Testis (tissue), 5 donors: ENCODE data around the gene TUSC7. TPM values are rescaled to one million over a fixed set of nuclear protein-coding genes. Genes with fewer than 3 reads are reported as not detected.

ENCODE experiments used
- DNase-seq: peaks from one replicate; pipeline ENCODE4 v3.0.0-alpha.2; 2019
- H3K27ac ChIP-seq, 2 donors: fragments of 200-600 bp; sonication (generic); one replicate each; pipeline ENCODE4 v1.5.1; 2019
- H3K27me3 ChIP-seq: fragments of 200-600 bp; sonication (generic); one replicate; pipeline ENCODE4 v1.5.1; 2019
- H3K36me3 ChIP-seq: fragments of 200-600 bp; sonication (generic); one replicate; pipeline ENCODE4 v1.5.1; 2017; ENCODE audit warnings: low read depth; ENCODE audit errors: missing control alignments
- H3K4me1 ChIP-seq: fragments of 200-600 bp; sonication (generic); one replicate; pipeline ENCODE4 v1.5.1; 2019
- H3K4me3 ChIP-seq, 2 donors: fragments of 200-600 bp; sonication (generic); one replicate each; pipeline ENCODE4 v1.5.1; 2017 to 2019
- H3K9me3 ChIP-seq: fragments of 200-600 bp; sonication (generic); one replicate; pipeline ENCODE4 v1.5.1; 2017
- POLR2A ChIP-seq: fragments of 450-650 bp; IDR thresholded peaks from one replicate; pipeline ENCODE4 v1.6.1; 2017; ENCODE audit warnings: antibody characterized with exemption, mild to moderate bottlenecking, moderate library complexity
- WGBS, 2 donors: methylation state at CpG; one replicate each; pipeline ENCODE4 v1.1.5; 2018; 5-methylcytosine and 5-hydroxymethylcytosine counted together
- intact Hi-C: fragments of 100-400 bp; cut with DNase I; formaldehyde crosslinking; loops from one replicate; pipeline ENCODE4 v1.15.1; 2023; ENCODE audit warnings: low total_unique reads
- long read RNA-seq, 2 donors: transcript quantifications; one replicate each; lab custom pipeline, GENCODE V29; 2026
- polyA plus RNA-seq: library from polyadenylated mRNA; stranded (reverse); fragments of 350-450 nt; fragmentation: Illumina TruSeq; extraction: RNeasy Lipid Tissue Mini Kit (QIAGEN cat#74804); gene quantifications from one replicate; pipeline ENCODE4 v1.2.3, GENCODE V29; 2014; ENCODE audit warnings: low read depth, low replicate concordance; ENCODE audit not compliant: insufficient read depth
- total RNA-seq, 2 donors: library from RNA; depleted of rRNA; stranded (reverse); fragments of >200 nt; gene quantifications; one replicate each; pipeline ENCODE4 v1.2.3, GENCODE V29; 2016
- TF ChIP-seq, protein P1 (sequence below), 3 experiments: fragments of 450-650 bp in 2 of 3; fragments of 200-600 bp in 1 of 3; sonication (generic) in 1 of 3; IDR thresholded peaks; one replicate each; pipeline ENCODE4 v1.5.1; 2016 to 2019; ENCODE audit warnings: antibody characterized with exemption in 3 of 3, mild to moderate bottlenecking in 2 of 3, moderate library complexity in 1 of 3

The TUSC7 gene
- 1 to 10 TPM; 2.1 to 9.1 TPM for total RNA-seq
- polyA plus RNA-seq, result 24.0 TPM
- long read RNA-seq, donor 1, result 0 reads
- long read RNA-seq, donor 2, result 0 reads

DNA sequence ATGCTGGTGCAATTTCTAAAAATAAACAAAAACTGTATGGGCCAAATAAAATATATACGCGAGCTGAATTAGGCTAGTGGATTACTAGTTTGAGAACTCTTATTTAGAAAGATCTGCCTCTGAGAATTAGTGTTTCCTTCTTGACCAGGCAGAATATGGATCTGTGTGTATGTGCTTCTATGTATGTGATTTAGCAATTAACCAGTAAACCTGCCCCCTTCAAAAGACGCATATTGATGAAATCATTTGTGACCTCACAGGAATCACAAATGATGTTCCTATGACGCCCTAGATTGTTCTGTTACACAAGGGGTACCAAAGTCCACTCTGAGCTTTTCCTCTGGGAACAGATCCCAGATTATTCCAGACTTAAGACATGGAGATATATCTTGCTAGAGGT is at the start of gene TUSC7:
Gene TUSC7, plus strand, starts transcription at position 301 of the 400 bp plus-strand sequence.
- no peaks in the 10 kb centered on the region for H3K27me3 ChIP-seq
- H3K36me3 ChIP-seq, result no peaks in the 10 kb centered on the region
- H3K4me3 ChIP-seq, result no peak within 1 kb of the TSS
- WGBS, 2 donors, result 94 to 96% methylated on average over 4 of the region's 4 CpGs
- DNase-seq, result no peak
- H3K4me1 ChIP-seq, result no peaks in the 10 kb centered on the region
- H3K27ac ChIP-seq, result no peak within 1 kb of the TSS
- TF ChIP-seq, protein P1, sequence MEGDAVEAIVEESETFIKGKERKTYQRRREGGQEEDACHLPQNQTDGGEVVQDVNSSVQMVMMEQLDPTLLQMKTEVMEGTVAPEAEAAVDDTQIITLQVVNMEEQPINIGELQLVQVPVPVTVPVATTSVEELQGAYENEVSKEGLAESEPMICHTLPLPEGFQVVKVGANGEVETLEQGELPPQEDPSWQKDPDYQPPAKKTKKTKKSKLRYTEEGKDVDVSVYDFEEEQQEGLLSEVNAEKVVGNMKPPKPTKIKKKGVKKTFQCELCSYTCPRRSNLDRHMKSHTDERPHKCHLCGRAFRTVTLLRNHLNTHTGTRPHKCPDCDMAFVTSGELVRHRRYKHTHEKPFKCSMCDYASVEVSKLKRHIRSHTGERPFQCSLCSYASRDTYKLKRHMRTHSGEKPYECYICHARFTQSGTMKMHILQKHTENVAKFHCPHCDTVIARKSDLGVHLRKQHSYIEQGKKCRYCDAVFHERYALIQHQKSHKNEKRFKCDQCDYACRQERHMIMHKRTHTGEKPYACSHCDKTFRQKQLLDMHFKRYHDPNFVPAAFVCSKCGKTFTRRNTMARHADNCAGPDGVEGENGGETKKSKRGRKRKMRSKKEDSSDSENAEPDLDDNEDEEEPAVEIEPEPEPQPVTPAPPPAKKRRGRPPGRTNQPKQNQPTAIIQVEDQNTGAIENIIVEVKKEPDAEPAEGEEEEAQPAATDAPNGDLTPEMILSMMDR (IDR thresholded peaks at IDR 0.05), result no peak
- no peak for TF ChIP-seq POLR2A
- intact Hi-C loops, result no loop called here
- no peaks in the 10 kb centered on the region for H3K9me3 ChIP-seq

DNA sequence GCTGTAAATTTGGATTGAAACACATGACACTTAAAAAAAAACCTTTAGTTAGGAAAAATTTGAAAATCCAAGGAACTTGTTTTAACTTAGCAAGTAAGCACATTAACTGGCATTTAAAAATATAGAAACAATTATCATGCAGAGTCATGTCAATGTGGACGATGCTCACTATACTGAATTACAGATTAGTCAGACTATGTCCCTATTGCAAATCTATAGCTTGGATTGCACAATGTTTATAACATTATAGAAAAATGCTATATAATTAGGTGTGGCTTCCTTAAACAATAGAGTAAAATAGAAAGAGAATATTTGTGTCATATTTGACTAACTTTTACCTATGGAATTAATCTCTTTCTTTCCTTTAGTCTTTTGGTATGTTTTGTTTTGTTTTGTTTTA is 48.4 kb upstream of the TUSC7 start:
- Histone ChIP-seq H3K27ac (no peak overlapping the region), H3K27me3 (no peaks in the 10 kb centered on the region), H3K4me3 (no peak overlapping the region), H3K9me3 (no peaks in the 10 kb centered on the region), H3K4me1 (no peaks in the 10 kb centered on the region), H3K36me3 (no peaks in the 10 kb centered on the region)
- WGBS, 2 donors, result 91 to 96% methylated on average over 1 of the region's 1 CpG
- intact Hi-C loops, result no loop called here
- no peak for TF ChIP-seq POLR2A
- TF ChIP-seq, protein P1 (IDR thresholded peaks at IDR 0.05), result no peak
- no peak for DNase-seq

DNA sequence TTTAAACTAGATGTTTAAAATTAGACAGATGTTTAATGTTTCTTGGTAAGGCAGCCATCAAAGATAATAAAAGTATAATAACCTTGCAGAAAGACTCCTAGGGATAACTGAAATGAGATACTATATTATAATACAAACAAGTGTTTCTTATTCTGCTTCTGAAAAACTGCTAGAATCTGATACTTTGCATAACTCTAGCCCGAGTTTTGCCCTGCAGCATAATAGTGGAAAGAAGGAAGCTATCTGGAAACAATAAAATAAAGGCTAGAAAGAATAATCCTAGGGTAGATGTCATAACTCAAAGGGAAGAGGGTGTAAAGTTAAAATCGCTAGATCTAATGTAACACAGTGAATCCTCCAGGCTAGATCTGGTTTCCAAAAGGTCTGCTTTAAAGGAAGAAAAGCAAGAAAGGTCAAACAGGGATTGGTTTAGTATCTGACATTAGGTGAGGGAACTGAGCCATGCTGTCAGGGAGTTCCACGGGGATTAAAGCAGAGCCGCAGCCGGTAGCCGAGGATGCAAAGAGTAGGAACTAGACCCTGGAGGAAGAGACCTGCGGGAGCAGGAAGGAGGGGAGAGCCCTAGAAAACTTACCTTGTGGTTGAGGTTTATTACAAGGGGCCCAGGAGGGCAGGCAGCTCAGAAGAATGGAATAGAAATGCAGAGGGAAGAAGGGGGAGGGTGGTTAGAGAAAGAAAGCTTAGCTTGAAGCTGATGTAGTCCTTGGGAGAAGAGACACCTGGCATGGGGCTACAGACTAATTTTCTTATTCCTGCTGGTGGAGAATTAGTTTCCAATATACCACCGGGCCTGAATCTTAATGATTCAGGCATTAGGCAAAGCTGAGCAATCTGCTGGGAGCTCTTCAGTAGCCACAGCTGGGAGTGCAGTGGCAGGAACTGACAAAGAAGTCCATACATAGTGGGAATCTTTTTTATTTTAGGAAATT is 46.1 kb upstream of the TUSC7 start:
- WGBS, 2 donors, result 36 to 41% methylated on average over 8 of the region's 8 CpGs
- Histone ChIP-seq H3K27ac (no peak overlapping the region), H3K27me3 (no peaks in the 10 kb centered on the region), H3K4me1 (no peaks in the 10 kb centered on the region), H3K4me3 (no peak overlapping the region), H3K36me3 (no peaks in the 10 kb centered on the region), H3K9me3 (no peaks in the 10 kb centered on the region)
- intact Hi-C loops, result no loop called here
- no peak for DNase-seq
- TF ChIP-seq, protein P1 (IDR thresholded peaks at IDR 0.05), result no peak
- no peak for TF ChIP-seq POLR2A

DNA sequence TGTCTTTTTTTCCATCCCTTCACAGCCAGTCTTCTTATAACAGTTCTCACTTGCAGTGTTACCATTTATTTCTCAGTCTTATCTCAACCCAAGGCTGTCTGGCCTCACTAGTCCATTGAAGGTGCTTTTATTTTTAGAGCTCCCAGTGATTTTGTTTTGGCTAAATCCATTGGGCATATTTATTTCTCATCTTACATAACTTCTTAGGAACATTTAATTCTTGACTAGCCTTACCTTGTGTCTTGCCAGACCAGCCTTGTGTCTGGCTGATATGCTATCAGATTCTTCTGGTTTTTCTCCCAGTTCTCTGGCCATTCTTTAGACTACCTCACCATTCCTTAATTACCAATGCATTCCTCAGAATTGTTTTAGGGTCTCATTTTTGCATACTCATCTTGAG is 42.3 kb upstream of the TUSC7 start:
- Histone ChIP-seq H3K27me3 (no peaks in the 10 kb centered on the region), H3K4me3 (no peak overlapping the region), H3K27ac (no peak overlapping the region), H3K36me3 (no peaks in the 10 kb centered on the region), H3K4me1 (peaks cover 3% of the 10 kb centered on the region), H3K9me3 (no peaks in the 10 kb centered on the region)
- no peak for DNase-seq
- TF ChIP-seq, protein P1 (IDR thresholded peaks at IDR 0.05), result no peak
- no peak for TF ChIP-seq POLR2A
- intact Hi-C loops, result no loop called here
